ENCODE results near the gene NDNF.

Gene NDNF

DNA sequence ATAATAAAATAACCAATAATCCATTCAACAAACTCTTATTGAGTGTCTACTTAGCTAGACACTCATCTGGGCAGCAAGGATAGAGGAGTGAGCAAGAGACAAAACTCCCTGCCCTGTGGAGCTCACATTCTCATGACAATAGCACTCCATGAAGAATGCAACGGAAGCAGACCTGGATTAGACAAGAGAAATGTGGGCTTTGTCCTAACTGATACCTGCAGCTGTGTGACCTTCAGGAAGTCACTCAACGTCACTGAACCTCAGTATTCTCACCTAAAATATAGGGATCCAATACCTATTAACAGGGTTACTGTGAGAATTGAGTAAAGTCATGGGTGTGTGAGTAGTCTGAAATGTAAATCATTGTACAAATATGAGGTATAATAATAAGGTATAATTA, 61.2 kb downstream of the NDNF start:
- no peak for DNase-seq

DNA sequence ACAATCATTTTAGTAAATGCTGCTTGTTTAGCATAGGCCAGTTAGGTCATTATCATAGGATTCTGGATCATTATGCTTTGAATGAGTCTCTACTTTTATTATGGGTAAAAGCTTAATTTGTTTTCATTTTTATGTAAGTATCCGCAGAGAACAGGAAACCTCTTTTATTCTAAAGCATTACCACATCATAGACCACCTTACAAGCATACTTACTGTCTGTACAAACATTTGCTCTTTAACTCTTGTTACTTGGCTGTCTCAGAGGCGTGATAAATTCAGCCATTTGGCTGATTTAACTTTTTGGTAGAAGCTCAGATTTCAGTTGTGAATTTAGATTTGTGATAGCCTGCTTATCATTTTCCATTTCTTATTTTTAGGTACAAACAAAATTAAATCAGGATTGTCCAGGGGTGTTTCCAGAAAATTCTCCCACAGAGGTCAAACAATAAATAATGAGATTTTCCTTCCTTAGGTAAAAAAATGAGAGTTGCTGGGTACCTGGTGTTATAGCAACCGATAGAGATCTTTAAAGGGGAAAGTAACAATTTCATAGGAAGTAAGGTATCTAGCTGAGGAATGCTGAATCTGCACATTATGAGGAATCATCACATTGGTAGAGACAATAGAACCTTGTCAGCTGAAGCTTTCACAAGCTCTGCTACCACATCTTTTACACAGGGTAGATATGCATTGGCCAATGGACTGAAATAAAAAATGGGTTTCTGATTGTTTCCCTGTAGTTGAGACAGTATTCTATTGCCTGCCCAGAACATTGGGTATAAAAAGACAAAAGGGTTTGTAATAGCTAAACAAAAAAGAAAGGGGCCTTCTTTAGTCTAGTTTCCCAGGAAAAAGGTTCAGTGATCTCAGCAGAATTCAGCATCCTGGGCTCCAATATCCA, 62.5 kb downstream of the NDNF start:
- no peak for DNase-seq

DNA sequence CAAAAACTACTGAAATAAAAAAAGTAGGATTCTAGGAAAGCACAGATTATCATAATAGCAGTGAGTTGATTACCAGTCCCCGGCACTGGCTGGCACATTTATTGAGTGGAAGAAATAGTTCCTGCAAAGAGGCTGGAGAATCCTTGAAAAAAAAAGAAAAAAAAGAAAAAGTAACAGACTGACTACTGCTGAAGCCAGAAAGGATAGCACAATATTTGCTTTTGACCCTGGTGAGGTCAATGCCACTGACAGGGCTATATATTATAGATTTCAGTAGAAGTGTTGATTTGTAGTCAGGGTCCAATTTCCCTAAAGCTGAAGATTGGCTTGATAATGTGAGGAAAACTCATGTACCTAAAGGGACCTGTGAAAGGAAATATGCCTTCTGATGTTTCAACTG, 64.7 kb downstream of the NDNF start:
- DNase-seq = no peak

DNA sequence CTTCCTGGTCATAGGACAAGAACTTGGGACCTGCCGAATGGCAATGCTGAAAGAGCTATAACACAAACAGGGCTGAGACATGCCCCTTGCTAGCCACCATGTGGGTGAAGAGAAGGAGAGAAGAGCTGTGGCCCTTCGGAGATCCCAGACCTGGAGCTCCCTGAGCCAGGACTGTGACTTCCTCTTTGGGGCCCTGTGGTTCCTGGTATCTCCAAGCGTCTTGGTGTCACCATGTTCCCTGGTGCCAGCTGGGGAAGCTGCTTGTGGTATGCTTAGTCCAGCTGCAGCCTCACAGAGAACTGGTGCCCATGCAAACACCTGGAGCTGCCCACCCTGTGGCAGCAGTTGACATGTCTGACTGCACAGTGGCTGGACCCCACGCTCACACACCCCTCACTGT, 68.5 kb downstream of the NDNF start:
- no peak for DNase-seq

DNA sequence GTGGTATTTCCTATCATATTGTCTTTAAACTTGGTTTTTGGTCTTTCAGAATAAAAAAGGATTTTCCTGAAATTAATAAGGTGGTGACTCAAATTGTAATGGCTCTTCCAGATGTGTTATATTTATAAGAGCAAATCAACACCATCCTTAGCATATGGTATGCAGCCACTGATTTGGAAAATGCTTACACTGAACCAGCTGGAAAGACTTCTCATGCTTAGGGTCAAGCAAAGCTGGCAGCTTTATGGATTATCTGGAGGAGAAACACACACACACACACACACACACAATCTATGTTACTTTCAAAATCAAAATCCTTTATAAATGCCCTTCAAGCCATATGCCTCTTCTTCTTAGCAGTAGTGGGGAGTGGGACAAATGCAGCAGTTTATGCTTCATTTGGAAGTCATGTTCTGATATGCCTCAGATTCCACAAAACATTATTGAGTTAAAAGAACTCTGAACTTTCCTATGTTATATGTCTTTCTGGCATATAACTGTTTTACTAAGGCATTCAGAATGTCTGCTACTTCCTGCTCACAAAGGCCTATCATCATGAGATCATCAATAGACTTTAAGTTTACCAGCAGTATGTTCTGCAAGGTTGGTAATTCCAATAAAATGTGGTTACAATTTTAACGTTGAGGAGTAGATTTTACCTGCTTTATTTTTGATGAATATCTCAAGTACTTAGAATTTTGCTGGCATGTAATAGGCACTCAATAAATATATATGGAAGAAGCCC, 76.9 kb downstream of the NDNF start:
- DNase-seq = no peak

DNA sequence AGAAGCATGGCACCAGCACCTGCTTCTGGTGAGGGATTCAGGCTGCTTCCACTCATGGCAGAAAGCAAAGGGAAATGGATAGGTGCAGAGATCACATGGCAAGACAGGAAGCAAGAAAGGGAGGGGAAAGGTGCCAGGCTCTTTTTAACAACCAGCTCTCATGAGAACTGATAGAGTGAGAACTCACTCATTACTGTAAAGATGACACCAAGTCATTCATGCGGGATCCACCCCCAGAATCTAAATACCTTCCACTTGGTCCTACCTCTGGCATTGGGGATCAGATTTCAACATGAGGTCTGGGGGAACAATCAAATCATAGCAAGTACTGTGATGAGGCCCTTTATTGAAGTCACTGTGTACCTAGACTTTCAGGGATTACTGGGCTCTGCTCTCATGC, 77.8 kb downstream of the NDNF start:
- no peak for DNase-seq

DNA sequence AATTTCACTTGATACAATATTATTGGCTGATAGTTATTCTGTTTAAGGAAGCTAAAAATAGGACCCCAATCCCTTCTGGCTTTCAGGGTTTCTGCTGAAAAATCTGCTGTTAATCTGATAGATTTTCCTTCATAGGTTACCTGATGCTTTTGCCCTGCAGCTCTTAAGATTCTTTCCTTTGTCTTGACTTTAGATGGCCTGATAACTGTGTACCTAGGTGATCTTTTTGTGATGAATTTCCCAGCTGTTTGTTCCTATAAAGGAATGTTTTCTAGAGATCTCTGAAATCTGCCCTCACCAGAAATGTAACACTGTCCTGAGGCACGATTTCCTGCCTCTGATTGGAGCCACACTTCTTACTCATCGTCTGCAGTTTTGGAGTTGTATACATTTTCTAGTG, 80.5 kb downstream of the NDNF start:
- no peak for DNase-seq

DNA sequence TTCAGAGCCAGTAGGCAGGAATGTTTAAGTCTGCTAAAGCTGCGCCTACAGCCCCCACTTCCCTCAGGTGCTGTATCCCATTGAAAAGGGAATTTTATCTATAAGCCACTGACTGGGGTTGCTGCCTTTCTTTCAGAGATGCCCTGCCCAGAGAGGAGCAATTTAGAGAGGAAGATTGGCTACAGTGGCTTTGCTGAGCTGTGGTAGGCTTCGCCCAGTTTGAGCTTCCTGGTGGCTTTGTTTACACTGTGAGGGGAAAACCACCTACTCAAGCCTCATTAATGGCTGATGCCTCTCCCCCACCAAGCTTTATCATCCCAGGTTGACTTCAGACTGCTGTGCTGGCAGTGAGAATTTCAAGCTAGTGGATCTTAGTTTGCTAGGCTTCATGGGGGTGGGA, 82.1 kb downstream of the NDNF start:
- DNase-seq = no peak
